C4-2B (cell line): ENCODE data around the gene DLGAP4.

Source experiments
- H3K27ac ChIP-seq: fragments of 450-650 bp; 2 replicates; pipeline ENCODE4 v1.5.1; 2017
- CTCF ChIP-seq: fragments of 450-650 bp; conservative IDR thresholded peaks from 2 replicates; pipeline ENCODE4 v1.5.1; 2017; ENCODE audit warnings: mild to moderate bottlenecking
- ZFX ChIP-seq: fragments of 450-650 bp; IDR thresholded peaks from 2 replicates; pipeline ENCODE4 v1.6.1; 2017

Gene DLGAP4

GRCh38 chr20:36441027-36441414, 134.9 kb downstream of the DLGAP4 start:
- peak overlapping the region; percentile 54 for H3K27ac ChIP-seq
- TF ChIP-seq ZFX: no peak
- TF ChIP-seq CTCF: no peak

- H3K27ac ChIP-seq: peak overlapping the region; percentile 54
Measured at GRCh38 chr20:36441416-36441815, 135.3 kb downstream of the DLGAP4 start.

GRCh38 chr20:36445847-36446246, 139.7 kb downstream of the DLGAP4 start:
- no peak overlapping the region for H3K27ac ChIP-seq
- TF ChIP-seq ZFX (no peak), CTCF (no peak)

More at GRCh38 chr20:36441416-36441815, 135.3 kb downstream of the DLGAP4 start:
- TF ChIP-seq CTCF (no peak), ZFX (no peak)

GRCh38 chr20:36446557-36446956, 140.4 kb downstream of the DLGAP4 start:
- no peak for TF ChIP-seq ZFX
- no peak for TF ChIP-seq CTCF
- H3K27ac ChIP-seq: peak overlapping the region; percentile 21

- TF ChIP-seq ZFX (no peak), CTCF (no peak)
- peak overlapping the region; percentile 21 for H3K27ac ChIP-seq
Measured at GRCh38 chr20:36447101-36447500, 141.0 kb downstream of the DLGAP4 start.

- no peak overlapping the region for H3K27ac ChIP-seq
- no peak for TF ChIP-seq CTCF
- no peak for TF ChIP-seq ZFX
Measured at GRCh38 chr20:36449663-36450062, 143.5 kb downstream of the DLGAP4 start.

- TF ChIP-seq ZFX (no peak), CTCF (no peak)
- no peak overlapping the region for H3K27ac ChIP-seq
Measured at GRCh38 chr20:36454332-36454697, 148.2 kb downstream of the DLGAP4 start.
